Measurements from ENCODE around the gene CGRRF1.
A peak's percentile ranks its signal among the peaks of the same experiment; 100 is the strongest.

Gene CGRRF1

GRCh38 chr14:54568821-54569595 is 59.3 kb downstream of the CGRRF1 start:
- TF ChIP-seq CTCF (IDR thresholded peaks at IDR 0.05; ENCODE audit: control insufficient read depth, extremely low read depth, insufficient read depth), result no peak
- no peak overlapping the region for H3K4me3 ChIP-seq (ENCODE audit: low read depth, low read length)
- DNase-seq (ENCODE audit: low read depth), result no peak

DNA sequence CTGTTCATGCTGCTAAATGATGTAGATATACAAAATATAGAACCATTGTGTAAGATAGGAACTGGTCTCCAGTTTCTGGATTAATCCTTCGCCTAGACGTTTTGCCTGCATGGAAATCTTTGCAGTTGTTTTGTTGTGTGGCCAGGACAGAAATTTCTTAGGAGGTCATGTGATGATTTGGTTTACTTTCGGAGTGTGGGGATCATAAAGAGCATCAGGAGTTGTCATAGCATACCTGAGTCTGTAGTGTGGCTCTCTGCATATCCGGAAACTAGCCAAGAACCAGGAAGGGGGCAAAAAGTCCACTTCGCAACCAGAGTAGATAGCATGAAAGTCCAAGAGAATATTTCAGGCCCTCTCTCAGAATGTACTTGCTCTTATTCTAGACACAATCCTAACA is 60.3 kb downstream of the CGRRF1 start:
- no peak for DNase-seq (ENCODE audit: low read depth)
- TF ChIP-seq CTCF (IDR thresholded peaks at IDR 0.05; ENCODE audit: control insufficient read depth, extremely low read depth, insufficient read depth), result no peak
- no peak overlapping the region for H3K4me3 ChIP-seq (ENCODE audit: low read depth, low read length)

GRCh38 chr14:54570631-54571415 is 61.1 kb downstream of the CGRRF1 start:
- no peak for DNase-seq (ENCODE audit: low read depth)
- no peak overlapping the region for H3K4me3 ChIP-seq (ENCODE audit: low read depth, low read length)
- TF ChIP-seq CTCF (IDR thresholded peaks at IDR 0.05; ENCODE audit: control insufficient read depth, extremely low read depth, insufficient read depth), result no peak

DNA sequence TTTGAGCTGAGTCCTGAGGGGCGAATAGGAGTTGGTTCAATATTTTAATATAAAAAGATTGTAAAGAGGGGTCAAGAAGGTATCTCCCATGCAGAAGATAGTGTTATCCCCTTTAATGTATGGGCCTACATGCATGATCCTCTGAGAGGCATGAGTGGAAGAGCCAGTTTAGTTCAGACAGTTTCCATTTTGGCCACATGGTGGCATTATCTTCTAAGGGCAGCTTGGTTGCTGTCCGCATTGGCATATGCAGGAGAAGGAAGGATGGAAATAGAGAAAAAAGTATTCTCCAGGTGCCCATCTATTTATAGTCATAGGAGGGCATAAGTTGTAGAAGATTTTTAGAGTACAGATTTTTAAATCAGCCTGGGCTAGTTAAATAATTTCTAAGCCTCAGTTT is 62.6 kb downstream of the CGRRF1 start:
- H3K4me3 ChIP-seq (ENCODE audit: low read depth, low read length), result no peak overlapping the region
- DNase-seq (ENCODE audit: low read depth), result no peak
- peak; percentile 41 for TF ChIP-seq CTCF (IDR thresholded peaks at IDR 0.05; ENCODE audit: control insufficient read depth, extremely low read depth, insufficient read depth)

GRCh38 chr14:54574528-54574927 is 64.8 kb downstream of the CGRRF1 start:
- no peak for DNase-seq (ENCODE audit: low read depth)
- no peak for TF ChIP-seq CTCF (IDR thresholded peaks at IDR 0.05; ENCODE audit: control insufficient read depth, extremely low read depth, insufficient read depth)
- H3K4me3 ChIP-seq (ENCODE audit: low read depth, low read length), result no peak overlapping the region

DNA sequence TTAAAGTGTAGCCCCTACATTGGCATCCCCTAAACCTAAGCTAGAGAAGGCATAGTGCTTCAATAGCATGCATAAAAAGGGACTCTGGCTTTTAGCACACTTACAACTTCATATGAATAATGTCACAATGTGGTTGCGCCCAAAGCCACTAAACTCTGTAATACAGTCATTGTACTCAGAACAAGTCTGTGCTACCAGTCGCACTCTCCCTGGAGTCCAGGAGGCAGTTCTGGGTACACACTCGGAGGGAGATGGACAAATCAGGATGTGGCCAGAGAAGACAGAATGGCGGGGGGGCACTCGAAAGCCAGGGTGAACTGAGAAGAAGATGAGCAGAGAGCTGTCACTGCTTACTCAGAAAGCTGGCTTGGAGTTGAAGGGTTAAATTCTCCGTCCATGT is 67.8 kb downstream of the CGRRF1 start:
- no peak for DNase-seq (ENCODE audit: low read depth)
- no peak for TF ChIP-seq CTCF (IDR thresholded peaks at IDR 0.05; ENCODE audit: control insufficient read depth, extremely low read depth, insufficient read depth)
- H3K4me3 ChIP-seq (ENCODE audit: low read depth, low read length), result no peak overlapping the region

Data from LNCaP clone FGC (cell line).